NCI-H524 treated with DMSO at 0.1 percent for 48 hours (cell line): Measurements from ENCODE around the gene POLR1D.
"Not testable (repeated sequence)": the region's sequence is repeated elsewhere in the genome, so short reads cannot be mapped to it uniquely, and the experiment has no call there.

Experiments
- DNase-seq: peaks from one replicate; lab custom pipeline; 2025; lab: John Stamatoyannopoulos, UW

Gene POLR1D

DNA sequence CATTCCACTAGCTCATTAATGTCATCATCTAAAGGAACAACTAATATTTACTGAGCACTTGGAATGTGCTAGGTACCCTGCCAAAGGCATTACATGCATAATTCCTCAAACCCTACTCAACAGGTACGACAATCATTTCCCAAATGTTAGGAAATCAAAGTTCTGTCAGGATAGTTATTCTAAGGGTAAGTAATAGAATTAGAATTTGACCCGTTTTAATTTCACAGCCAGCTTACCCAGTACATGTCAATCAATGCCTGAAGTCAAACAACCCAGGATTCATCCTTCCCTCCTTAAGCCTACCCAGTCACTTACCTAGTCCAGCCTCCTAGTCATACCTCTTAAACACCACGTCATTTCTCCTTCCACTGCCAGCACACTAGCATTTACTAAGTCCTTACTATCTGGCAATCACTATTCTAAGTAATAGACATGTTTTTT, 3.8 kb upstream of the POLR1D start:
- DNase-seq, result no peak

DNA sequence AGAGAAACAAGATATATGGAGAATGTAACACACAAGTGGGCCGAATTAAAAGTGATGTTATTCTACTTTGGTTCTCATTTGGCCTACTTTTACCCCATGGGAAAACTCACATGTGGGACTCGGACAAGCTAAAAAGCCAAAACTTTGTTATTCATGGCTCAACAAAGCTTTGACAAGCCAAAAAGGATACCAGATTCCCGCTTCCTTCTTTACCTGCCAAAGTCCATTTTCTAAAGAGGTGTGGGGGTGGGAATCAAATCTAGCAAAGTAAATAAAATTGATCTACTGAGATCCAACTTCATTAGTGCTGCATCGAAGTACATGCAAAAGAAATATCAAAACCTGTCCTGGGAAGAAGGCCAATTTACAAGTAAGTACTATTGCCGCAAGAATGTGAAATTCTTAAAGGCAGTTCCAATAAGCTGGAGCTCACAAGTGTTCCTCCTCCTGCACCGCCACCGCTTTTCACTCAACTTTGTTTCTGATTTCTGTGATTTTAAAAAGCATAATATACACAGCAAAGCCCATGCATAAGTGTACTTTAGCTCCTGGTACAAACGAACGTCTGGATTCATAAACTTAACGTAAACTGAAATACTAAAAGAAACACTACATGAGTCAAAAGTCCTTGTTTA, 2.5 kb upstream of the POLR1D start:
- no peak for DNase-seq

DNA sequence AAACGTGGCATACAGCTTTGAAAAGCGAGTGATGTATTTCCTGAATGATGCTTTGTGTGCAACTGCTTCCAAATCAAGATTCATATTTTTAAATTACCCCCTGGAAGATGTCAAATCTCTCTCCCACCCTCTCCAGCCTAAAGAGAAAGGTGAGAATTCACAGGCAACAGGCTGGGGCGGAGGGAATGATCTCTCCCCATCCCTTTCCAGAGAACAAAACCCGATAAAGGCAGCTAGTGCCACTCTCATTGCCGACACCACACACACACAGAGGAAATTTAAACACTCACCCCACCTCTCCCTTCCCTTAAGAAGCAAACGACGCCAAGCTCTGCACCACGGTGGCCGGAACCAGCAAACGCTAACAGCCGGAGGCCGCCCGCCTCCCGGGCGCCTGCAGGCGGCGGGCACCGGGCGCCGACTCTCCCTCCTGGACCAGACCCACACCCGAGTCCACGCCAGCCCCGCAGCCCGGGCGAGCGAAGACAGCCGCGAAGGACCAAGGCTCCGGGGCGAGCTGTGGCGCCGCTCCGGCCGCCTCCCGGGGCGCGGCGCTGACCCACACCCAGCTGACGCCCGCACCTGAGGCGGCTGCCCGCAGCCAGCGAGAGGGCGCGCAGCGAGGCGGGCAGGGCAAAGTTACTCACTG, 1.8 kb upstream of the POLR1D start:
- no peak for DNase-seq

DNA sequence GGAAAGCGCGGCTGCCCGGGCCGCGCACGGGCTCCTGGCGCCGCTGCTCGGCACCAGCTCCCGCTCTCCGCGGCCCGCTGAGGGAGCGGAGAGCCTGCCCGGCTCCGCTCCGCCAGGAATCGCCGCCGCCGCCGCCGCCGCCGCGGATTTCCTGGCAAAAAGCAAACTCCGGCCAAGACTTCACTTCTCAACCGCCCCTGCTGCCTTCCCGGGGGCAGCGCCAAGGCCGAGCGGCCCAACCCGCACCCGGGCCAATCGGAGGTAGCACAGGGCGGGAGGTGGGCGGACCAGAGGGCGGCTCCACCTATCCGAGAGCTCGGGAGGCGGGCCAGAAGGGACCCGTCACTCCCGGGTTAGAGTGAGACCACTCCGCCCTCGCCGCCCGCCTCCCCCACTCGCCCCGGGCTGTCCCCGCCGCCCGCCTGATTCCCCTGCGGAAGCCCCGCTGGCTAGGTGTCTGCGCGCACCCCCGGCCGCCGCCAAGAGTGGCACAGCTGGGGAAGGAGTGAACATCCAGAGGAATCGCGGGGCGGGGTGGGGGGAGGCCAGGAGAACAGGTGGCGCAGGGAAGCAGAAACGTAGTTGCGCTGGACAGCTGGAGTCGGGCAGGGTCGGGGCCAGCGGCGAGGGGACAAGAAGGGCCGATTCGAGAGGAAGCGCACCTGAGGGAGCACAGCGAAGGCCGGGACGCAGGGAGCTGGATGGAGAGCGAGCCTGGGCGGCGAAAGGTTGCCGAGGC, 1.1 kb upstream of the POLR1D start, which contains the start of gene LNX2:
Gene LNX2 (minus strand): TSS at position 153 of the 739 bp plus-strand sequence. CDS start 38,826 bp downstream, outside the sequence.
- DNase-seq, result peak; percentile 86

DNA sequence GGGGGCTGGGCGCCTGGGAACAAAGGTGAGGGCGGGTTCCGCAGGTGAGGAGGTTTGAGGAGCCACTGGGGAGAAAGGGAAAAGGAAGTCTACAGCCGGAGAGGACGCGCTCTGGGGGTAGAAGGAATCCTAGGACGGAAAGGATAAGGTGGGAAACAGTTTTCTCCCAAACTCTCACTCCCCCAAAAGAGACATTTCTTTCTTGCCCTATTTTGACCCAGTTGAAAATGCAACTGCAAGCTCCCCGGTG, 651 bp upstream of the POLR1D start:
- no peak for DNase-seq

DNA sequence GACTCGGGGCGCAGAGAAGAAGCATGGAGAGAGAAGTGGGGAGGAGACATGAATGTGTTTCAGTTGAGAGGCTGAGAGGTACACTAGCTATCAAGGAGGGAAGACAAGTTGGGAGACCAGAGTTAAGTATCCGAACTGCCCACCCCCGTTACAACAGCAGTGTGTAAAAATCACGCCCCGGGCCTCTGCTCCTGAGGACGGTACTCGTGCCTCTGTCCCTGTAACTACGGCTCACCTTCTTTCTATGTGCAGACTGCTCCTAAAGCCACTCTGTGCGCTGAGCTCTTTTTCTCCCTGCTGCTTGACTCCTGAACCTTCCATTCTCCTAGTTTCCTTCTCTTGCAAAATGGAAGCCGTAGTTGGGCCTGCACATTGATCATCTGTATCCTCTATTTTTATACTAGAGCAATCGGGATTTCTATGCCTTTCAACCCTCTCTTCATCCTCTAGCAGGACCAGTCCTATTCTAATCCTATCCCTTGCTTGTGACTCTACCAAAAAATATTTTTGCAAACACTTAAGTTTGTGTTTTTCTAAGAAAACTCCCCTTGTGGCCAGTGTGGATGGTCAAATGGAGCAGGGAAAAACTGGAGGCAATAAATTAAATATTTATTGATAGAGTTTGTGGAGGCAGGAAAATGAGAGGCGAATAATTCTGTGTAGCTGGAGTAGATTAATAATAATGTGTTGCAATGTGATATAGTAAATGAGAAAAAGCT, 569 bp downstream of the POLR1D start:
- DNase-seq, result no peak

DNA sequence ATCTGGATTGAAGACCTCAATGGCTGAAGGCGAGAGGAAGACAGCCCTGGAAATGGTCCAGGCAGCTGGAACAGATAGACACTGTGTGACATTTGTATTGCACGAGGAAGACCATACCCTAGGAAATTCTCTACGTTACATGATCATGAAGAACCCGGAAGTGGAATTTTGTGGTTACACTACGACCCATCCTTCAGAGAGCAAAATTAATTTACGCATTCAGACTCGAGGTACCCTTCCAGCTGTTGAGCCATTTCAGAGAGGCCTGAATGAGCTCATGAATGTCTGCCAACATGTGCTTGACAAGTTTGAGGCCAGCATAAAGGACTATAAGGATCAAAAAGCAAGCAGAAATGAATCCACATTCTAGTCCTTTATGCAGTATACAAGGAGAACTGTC, 1.2 kb downstream of the POLR1D start:
- no peak for DNase-seq

DNA sequence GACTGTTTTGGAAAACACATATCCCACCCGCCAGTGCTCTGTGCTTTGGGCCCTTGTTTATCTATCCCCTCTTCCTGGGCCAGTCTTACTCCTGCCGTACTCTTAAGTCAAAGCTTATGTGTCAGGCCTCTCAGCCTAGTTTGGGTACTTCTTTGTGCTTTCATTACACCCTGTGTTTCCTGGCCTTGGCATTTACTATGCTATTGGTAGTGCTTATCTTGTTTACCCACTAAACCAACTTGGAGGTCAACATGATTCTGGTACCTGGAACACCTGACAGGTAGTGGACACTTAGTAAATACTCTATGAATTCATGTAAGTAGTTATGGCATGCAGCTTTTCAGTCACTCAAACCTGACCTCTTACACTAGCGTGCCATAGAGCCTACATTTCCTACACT, 2.4 kb downstream of the POLR1D start:
- no peak for DNase-seq

DNA sequence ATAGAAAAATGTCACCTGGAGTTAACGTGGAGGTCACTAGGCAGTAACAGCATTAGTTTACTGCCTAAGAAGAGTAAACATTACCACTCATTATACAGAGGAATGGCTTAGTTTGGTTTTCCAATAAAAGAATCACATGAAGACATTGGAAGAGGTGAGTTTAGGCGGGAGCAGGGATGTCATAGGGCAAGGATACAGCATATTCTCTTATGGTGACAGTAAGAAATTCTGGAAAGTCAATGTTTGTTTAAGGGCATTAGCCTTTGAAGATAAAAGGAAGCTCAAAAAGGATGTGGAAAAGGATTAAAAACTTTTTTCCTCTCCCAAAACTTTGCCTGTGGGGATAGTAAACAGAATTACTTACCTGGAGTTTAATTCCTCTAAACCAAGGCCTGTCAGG, 4.1 kb downstream of the POLR1D start:
- DNase-seq, result no peak

DNA sequence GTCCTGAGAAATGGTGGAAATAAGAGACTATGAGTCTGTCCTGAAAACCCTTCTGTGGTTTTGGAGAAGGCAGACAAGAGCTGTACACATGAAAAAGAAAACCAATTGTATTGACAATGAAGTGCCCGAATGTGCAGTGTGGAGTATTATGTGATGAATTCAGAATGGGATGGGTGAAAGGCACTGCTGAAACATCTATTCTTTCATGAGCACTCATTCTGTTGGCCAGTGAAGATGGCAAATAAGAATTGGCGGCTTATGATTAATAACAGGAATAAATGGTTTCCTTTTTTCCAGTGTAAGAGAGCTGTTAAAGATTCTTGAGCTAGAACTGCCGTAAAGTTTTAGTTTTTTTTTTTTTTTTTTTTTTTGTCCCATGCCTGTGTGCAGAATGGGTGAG, 5.7 kb downstream of the POLR1D start:
- no peak for DNase-seq

DNA sequence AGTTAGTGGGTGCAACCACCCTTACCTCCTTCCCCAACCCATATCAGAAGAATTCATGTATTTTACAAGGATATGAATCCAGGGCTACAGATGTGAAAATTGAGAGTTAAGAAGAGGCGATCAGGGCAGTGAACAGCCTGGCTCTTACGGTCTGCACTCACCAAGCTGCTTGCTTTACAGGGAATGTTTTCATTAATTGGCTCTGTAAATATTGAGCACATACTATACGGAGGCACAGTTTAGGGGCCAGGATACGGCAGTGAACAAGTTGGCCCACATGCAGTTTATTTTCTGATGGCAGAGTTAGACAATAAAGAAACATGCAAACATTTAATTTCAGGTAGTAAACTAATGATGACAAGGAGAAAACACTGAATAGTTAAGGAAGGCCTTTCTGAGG, 6.4 kb downstream of the POLR1D start:
- DNase-seq, result no peak

DNA sequence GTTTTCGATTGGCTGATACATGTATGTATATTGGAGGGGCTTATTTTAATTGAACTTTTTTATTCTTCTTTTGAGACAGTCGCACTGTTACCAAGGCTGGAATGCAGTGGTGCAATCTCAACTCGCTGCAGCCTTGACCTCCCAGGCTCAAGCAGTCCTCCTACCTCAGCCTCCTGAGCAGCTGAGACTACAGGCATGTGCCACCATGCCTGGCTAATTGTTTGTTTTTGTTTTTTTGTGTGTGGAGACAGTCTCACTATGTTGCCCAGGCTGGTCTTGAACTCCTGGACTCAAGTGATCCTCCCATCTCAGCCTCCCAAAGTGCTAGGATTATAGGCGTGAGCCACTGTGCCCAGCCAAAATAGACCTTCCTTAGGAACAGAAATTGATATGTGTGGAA, 7.1 kb downstream of the POLR1D start:
- DNase-seq, result not testable (repeated sequence)

DNA sequence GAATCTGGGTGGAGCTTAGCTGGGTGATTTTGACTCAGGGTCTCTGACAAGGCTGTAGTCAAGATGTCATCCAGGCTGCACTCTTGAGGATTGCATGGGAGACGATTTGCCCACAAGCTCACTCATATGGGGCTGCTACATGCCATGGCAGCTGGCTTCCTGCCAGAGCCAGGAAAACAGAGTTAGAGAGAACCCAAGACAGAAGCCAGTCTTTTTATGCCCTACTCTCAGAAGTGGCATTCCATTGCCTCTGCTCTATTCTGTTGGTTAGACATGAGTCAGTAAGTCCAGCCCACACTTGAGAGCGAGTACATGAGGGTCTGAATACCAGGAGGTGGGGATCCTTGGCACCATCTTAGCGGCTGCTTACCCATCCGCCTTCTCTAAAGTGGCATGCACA, 9.5 kb downstream of the POLR1D start:
- no peak for DNase-seq

DNA sequence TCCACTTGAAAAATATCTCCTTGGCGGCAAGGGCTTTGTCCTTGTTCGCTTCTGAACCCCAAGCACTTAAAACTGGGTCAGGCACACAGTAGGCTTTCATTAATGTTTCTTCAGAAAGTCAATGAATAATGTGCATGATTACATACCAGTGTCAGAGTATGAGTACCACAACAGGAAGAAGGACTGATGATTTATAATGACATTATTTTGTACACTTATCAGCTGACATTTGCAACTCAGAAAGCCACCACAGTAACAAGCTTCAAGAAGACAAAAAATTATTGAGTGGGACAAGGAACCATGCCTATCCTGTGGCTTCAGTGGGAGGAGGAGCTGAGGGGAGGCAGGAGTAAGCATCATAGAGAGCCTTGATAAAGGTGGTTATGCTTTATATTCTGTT, 10.0 kb downstream of the POLR1D start:
- DNase-seq, result no peak

DNA sequence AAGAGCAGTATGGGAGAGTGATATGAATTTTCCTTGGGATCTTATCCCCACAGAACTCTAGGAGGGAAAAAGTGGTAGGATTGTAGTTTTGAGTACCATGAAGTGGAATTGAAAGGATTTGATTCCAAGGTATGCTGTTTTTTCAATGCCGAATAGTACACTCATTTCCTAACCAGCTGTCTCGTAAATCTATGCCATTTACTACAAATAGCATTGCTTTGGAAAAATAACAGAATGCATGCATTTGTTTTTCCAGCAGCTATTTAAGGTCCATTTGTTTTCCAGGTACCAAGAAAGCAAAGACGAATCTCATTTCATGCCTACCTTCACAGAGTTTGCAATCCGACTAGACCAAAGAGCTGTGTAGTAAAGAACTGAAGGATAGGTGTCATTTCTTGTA, 10.5 kb downstream of the POLR1D start:
- DNase-seq, result no peak

DNA sequence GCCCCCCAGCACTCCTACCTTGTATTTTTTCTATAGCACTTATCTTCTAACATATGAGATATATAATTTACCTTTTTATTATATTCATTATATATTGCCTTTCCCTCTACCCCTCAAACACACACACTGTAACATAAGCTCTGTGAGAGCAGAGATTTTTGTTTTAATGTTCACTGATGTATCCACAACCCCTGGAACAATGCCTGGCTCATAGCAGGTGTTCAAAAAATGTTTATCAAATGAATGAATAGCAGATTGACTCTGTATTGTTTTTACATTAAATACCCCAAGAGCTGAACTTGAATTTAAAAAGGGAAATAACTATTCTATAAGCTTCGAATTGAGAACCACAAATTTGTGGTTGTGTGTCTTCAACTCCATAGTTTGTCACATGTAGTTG, 11.0 kb downstream of the POLR1D start:
- DNase-seq, result no peak

DNA sequence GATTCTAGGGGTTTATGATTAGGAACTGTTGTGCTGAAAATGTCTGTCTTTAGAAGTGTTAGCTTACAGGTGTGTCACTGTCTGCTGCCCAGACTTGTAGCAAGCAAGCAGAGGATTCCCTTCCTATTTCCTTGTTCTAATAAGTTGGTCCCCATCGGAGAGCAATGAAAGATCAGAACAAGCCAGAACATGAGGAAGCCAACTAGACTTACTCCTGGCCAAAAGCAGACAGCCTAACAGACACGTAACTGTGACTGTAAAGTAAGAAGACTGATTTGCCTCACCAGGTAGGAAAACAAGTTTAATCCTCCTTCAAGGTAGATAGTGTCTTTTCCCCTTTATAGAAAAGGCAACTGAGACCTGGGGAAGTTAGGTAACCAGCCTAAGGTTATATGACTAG, 12.5 kb downstream of the POLR1D start:
- no peak for DNase-seq

DNA sequence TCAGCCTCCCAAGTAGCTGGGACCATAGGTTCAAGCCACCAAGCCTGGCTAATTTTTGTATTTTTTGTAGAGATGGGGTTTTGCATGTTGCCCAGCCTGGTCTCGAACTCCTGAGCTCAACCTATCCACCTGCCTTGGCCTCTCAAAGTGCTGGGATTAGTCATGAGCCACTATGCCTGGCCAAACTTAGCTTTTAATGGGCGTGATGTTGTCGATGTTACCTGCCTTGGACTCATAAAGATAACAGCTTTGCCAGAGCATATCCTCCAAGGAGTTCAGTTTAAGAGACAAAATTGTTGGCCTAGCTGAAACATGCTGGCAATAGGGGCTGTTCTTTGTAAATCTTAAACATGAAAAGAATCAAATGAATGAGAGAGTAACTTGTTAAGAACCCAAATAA, 13.1 kb downstream of the POLR1D start:
- DNase-seq, result no peak

DNA sequence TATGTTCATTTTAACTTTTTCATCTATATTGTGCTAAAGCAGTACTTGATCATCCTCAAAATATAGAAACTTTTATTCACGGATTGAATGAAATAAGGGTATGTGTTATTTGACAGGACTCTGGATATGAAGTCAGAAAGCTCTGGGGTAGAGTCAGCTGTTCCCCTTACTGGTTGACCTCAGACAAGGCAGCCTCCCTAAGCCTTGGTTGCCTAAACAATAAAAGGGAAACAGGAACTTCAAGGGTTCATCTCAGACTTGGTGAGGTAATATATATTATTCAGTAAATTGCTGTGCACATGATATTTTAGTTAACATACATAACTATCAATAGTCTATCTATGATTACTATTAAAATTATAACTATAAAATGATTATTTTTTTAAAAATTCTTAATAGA, 13.6 kb downstream of the POLR1D start:
- DNase-seq, result no peak

DNA sequence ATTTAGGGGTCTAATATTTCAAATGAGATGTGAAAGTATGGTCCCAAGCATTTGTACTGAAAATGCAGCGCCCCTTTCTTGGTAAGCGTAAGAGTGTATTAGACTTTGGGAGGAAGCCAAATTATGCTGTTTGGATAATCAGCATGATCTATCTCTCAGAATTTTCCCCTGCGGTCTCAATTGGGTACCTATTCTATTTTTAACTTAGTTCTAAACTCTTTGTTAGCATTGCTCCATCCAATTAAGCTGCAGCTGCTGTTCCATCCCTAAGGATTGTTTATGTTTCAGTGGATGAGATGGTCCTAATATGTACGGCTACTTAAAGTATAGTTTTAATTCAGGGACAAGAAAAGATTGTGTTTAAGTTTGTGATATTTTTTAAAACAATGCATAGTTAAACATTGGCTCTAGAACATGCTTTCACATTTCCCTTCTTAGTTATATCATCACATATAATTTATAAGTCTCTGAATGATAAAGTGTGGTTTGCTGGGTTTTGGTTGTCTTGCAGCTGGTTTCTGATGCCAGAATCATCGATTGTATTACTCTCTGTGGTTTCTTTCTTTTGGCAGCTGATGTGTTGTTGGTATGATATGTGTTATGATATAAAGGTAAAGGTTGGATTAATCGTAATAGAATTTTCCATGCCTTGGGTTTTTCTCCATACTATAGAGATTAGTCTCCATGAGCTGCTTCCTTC, 15.0 kb downstream of the POLR1D start:
- DNase-seq, result no peak

DNA sequence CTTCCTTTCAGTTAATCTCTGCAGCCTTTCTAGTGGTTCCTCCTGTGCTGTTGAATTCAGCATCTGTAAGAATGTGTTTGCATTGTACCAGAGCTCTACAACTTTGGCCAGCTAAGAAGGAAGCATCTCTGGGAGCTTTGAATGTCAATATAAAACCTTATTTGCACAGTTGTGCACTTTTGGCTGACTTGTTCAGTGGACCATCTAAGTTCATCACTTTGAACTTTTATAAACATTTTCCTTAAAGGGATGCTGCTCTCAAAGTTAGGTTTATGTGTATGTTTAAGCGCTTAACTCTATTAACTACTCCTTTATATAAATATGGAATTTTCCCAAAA, 15.6 kb downstream of the POLR1D start:
- DNase-seq, result no peak

DNA sequence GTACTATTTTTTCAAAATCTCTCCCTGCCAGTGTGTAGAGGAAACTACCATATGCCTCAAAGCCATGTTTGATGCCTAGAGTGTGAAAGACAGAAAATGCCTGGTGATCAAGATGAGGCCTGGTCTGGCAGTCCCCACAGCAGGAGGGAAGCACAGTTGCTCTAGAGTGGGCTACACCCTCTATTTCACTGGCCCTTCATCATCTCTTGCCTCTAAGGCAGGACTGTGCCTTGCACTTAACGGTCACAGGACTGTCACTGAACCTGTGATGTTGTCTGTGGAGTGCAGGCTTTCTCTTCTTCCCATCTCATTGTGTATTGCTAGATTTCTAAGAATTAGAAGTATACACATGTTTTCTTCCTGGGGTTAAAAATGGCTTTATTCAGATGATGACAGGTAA, 16.3 kb downstream of the POLR1D start:
- DNase-seq, result no peak

DNA sequence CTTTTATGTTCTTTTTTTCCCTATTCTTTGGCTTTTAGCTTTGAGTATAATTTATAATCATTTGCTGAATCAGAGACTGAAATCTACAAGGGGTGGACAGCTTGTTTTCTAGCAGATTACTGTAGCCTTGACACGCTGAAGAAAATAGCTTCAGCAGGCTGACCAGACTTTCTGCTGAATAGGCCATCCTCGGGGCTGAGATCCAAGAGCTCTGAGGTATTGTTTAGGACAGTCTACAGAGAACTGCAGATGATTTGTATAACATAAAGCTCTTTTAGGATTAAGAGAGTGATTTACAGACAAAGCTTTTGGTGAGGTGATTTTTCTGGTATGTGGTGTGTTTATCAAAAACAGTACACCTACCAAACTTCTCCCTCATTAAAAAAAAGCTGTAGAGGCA, 16.8 kb downstream of the POLR1D start:
- DNase-seq, result no peak
